GM12872 (cell line): ENCODE results near the gene TNIK.

Experiments used
- CTCF ChIP-seq: IDR thresholded peaks from 3 replicates; pipeline ENCODE4 v1.5.1; 2011; ENCODE audit warnings: low read depth, mild to moderate bottlenecking, low read length, moderate library complexity; ENCODE audit not compliant: insufficient read depth

The TNIK gene

GRCh38 chr3:171444001-171444690 is 16.1 kb downstream of the TNIK start:
- no peak for TF ChIP-seq CTCF

- no peak for TF ChIP-seq CTCF
Observed at GRCh38 chr3:171443211-171443957, 16.8 kb downstream of the TNIK start.

GRCh38 chr3:171442184-171442583 is 18.0 kb downstream of the TNIK start:
- TF ChIP-seq CTCF: no peak

GRCh38 chr3:171441381-171441780 is 18.8 kb downstream of the TNIK start:
- no peak for TF ChIP-seq CTCF

- no peak for TF ChIP-seq CTCF
Observed at GRCh38 chr3:171439996-171440395, 20.2 kb downstream of the TNIK start.

GRCh38 chr3:171437115-171437756 is 23.0 kb downstream of the TNIK start:
- TF ChIP-seq CTCF: no peak

- TF ChIP-seq CTCF: no peak
Observed at GRCh38 chr3:171436380-171436779, 23.8 kb downstream of the TNIK start.
